SU-DHL-6 (cell line): ENCODE data around the gene FSTL4.

Experiments
- H2AFZ ChIP-seq: fragments of 200-600 bp; sonication (generic); 2 replicates; pipeline ENCODE4 v1.6.1; 2014; ENCODE audit warnings: low read depth, mild to moderate bottlenecking, moderate library complexity, mixed read lengths, antibody characterized with exemption, low read length; ENCODE audit not compliant: severe bottlenecking
- H3F3A ChIP-seq: fragments of 200-600 bp; shearing (Covaris generic); 2 replicates; pipeline ENCODE4 v1.6.0; 2016; ENCODE audit warnings: antibody characterized with exemption, mild to moderate bottlenecking; ENCODE audit not compliant: insufficient read depth
- H3K27ac ChIP-seq: fragments of 200-600 bp; sonication (generic); 2 replicates; pipeline ENCODE4 v1.5.1; 2016; ENCODE audit warnings: low read depth, mild to moderate bottlenecking, low read length, moderate library complexity, mixed read lengths
- H3K27me3 ChIP-seq: fragments of 200-600 bp; sonication (generic), shearing (Covaris generic); 2 replicates; pipeline ENCODE4 v1.6.0; 2014; ENCODE audit warnings: mild to moderate bottlenecking, low read length
- H3K36me3 ChIP-seq: fragments of 200-600 bp; sonication (generic); 2 replicates; pipeline ENCODE4 v1.6.1; 2014; ENCODE audit warnings: mild to moderate bottlenecking, low read length, mixed read lengths
- H3K4me2 ChIP-seq: fragments of 300-600, 200-600 bp; shearing (Covaris generic), sonication (generic); 2 replicates; pipeline ENCODE4 v1.6.0; 2014; ENCODE audit warnings: low read length, low read depth, mild to moderate bottlenecking; ENCODE audit not compliant: poor library complexity, severe bottlenecking
- H3K4me3 ChIP-seq: fragments of 200-600 bp; sonication (generic); 2 replicates; pipeline ENCODE4 v1.5.1; 2014; ENCODE audit warnings: antibody characterized with exemption, low read length, mild to moderate bottlenecking, mixed read lengths; ENCODE audit not compliant: insufficient read depth, poor library complexity, severe bottlenecking
- H3K79me2 ChIP-seq: fragments of 200-600 bp; sonication (generic); 2 replicates; pipeline ENCODE4 v1.6.1; 2014; ENCODE audit warnings: mild to moderate bottlenecking, low read length, moderate library complexity; ENCODE audit not compliant: insufficient read depth
- H3K9ac ChIP-seq: fragments of 200-600 bp; sonication (generic); 2 replicates; pipeline ENCODE4 v1.7.0; 2014; ENCODE audit warnings: mild to moderate bottlenecking, low read length
- H3K9me2 ChIP-seq: fragments of 200-600 bp; sonication (generic); replicated peaks from 2 replicates; pipeline ENCODE4 v1.6.1; 2014; ENCODE audit warnings: low read length; ENCODE audit not compliant: insufficient read depth
- H3K9me3 ChIP-seq: fragments of 200-600 bp; sonication (generic); 2 replicates; pipeline ENCODE4 v1.6.1; 2014; ENCODE audit warnings: low read length, mixed read lengths; ENCODE audit not compliant: insufficient read depth
- H4K20me1 ChIP-seq: fragments of 200-600 bp; sonication (generic); 2 replicates; pipeline ENCODE4 v1.6.1; 2014; ENCODE audit warnings: low read depth, mild to moderate bottlenecking, antibody characterized with exemption, low read length, moderate library complexity, mixed read lengths
- EZH2phosphoT487 ChIP-seq: fragments of 200-600 bp; sonication (generic), shearing (Covaris generic); conservative IDR thresholded peaks from 2 replicates; pipeline ENCODE4 v1.6.1; 2018; ENCODE audit warnings: mild to moderate bottlenecking, antibody characterized with exemption, low read length, moderate library complexity, mixed read lengths
- TF ChIP-seq, protein P1 (sequence below): fragments of 200-600 bp; sonication (generic); IDR thresholded peaks from one replicate; pipeline ENCODE4 v1.5.1; 2017; ENCODE audit warnings: antibody characterized with exemption, mild to moderate bottlenecking, low read length, moderate library complexity; ENCODE audit not compliant: insufficient read depth, poor library complexity, severe bottlenecking

Gene FSTL4

DNA sequence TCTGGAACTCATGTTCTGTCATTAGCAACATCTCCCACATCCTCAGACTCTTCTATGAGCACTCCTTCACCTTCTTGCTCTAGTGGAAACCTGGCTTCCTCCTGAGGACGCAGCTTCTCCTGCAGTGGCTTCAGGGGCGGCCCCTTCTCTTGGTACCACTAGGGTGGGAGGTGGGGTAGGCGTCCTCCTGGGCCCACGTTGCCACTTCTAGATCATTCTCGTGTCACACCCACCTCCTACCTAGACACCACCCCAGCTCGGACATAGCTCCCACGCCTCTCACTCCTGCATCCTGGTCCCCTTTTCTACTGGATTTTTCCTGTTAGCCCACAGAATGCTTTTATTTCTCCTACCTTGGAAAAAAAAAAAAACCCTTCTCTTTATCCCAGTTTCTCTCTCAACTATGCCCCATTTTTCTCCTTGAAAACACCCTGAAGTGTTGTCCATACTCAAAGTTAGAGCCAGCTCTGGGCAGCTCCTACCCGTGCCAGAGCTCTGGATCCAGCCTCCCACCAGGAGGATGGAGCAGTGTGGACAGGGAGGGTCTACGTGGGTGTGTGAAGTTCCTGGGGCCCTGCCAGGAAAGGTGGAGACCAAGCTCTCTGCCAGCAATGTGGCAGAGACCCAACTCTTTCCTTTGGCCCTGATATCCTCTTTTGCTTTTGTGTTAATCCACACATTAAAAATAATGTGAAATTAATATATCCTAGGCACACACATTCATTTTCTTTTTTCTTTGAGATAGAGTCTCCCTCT, 381.3 kb downstream of the FSTL4 start:
- H3K9ac ChIP-seq = no peak overlapping the region
- H3K27me3 ChIP-seq = no peaks in the 10 kb centered on the region
- no peak overlapping the region for H3K4me2 ChIP-seq
- no peak for TF ChIP-seq EZH2phosphoT487
- TF ChIP-seq, protein P1, sequence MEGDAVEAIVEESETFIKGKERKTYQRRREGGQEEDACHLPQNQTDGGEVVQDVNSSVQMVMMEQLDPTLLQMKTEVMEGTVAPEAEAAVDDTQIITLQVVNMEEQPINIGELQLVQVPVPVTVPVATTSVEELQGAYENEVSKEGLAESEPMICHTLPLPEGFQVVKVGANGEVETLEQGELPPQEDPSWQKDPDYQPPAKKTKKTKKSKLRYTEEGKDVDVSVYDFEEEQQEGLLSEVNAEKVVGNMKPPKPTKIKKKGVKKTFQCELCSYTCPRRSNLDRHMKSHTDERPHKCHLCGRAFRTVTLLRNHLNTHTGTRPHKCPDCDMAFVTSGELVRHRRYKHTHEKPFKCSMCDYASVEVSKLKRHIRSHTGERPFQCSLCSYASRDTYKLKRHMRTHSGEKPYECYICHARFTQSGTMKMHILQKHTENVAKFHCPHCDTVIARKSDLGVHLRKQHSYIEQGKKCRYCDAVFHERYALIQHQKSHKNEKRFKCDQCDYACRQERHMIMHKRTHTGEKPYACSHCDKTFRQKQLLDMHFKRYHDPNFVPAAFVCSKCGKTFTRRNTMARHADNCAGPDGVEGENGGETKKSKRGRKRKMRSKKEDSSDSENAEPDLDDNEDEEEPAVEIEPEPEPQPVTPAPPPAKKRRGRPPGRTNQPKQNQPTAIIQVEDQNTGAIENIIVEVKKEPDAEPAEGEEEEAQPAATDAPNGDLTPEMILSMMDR = no peak
- H2AFZ ChIP-seq = no peak overlapping the region
- no peaks in the 10 kb centered on the region for H3F3A ChIP-seq
- H3K4me3 ChIP-seq = no peak overlapping the region
- H3K79me2 ChIP-seq = no peaks in the 10 kb centered on the region
- H3K9me2 ChIP-seq = no peaks in the 10 kb centered on the region
- no peak overlapping the region for H3K27ac ChIP-seq
- H3K36me3 ChIP-seq = no peaks in the 10 kb centered on the region
- H4K20me1 ChIP-seq = no peaks in the 10 kb centered on the region
- no peaks in the 10 kb centered on the region for H3K9me3 ChIP-seq

DNA sequence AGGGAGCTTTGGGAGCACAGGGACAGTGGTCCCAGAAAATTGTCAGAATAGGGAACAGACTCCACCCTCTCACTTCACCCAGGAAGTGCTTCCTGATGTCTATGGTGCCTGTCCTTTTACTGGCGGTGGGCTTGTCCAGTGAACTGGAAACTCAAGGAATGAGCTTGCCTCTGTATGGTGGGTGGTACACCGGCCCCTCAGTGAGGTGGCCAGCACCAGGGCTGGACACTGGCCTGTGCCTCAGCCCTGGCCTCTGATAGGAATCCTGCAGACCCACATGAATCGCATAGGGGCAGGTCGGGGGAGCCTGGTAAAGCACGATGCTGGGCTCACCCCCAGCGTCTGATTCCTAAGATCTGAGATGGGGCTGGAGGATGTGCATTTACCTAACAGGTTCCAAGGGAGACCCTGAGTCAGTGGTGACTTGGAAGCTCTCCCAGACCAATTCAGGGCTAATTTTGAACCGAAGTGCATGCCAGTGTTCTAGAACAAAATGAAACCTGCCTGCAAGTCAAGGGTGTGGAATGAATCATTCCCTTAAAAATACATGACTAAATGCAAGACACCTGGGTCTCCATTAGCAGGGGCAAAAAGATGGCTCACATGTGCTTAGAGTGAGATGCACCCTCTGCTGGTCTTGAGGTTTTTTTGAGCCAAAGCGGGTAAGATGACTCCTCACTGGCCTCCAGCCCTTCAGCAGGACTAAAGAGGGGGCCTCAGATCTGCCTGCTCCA, 382.2 kb downstream of the FSTL4 start:
- no peak overlapping the region for H2AFZ ChIP-seq

DNA sequence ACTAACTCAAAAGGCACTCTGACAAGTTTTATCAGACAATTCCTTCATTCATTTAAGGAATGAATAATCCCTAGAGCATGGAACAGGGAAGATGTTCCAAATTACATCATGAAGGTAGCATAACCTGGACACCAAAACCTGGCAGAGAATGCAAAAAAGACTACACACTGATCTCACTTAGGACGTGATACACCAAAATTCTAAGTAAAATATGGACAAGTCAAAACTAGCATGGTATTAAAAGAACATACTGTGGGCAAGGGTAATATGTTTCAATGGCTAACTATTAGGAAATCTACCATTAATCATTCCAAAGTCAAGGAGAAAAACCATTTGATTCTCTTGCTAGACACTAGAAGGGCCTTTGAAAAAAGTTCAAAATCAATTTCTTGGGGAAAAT, 384.0 kb downstream of the FSTL4 start:
- Histone ChIP-seq H3K79me2 (no peaks in the 10 kb centered on the region), H3K9me3 (no peaks in the 10 kb centered on the region), H3K9ac (no peak overlapping the region), H3K27ac (no peak overlapping the region), H3K27me3 (no peaks in the 10 kb centered on the region), H3K4me2 (no peak overlapping the region), H3K36me3 (no peaks in the 10 kb centered on the region), H3F3A (no peaks in the 10 kb centered on the region), H4K20me1 (no peaks in the 10 kb centered on the region), H2AFZ (no peak overlapping the region), H3K9me2 (no peaks in the 10 kb centered on the region), H3K4me3 (no peak overlapping the region)
- TF ChIP-seq EZH2phosphoT487 = no peak

More for the DNA sequence above, 382.2 kb downstream of the FSTL4 start:
- Histone ChIP-seq H3K36me3 (no peaks in the 10 kb centered on the region), H3K4me3 (no peak overlapping the region), H3K9me2 (no peaks in the 10 kb centered on the region), H3K9ac (no peak overlapping the region), H4K20me1 (no peaks in the 10 kb centered on the region), H3K79me2 (no peaks in the 10 kb centered on the region), H3F3A (no peaks in the 10 kb centered on the region), H3K4me2 (no peak overlapping the region), H3K27me3 (no peaks in the 10 kb centered on the region), H3K9me3 (no peaks in the 10 kb centered on the region), H3K27ac (no peak overlapping the region)
- TF ChIP-seq, protein P1 = no peak
- no peak for TF ChIP-seq EZH2phosphoT487

DNA sequence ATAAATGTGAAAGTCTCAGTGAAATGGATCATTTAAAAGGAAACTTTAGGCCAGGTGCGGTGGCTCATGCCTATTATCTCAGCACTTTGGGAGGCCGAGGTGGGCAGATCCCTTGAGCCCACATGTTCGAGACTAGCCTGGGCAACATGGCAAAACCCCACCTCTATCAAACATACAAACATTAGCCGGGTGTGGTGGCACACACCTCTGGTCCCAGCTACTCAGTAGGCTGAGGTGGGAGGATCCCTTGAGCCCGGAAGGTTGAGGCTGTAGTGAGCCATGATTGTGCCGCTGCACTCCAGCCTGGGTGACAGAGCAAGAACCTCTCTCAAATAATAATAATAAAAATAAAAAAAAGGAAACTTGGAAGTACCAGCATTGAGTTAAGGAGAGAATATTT, 384.4 kb downstream of the FSTL4 start:
- TF ChIP-seq, protein P1 = no peak
- TF ChIP-seq EZH2phosphoT487 = no peak
- no peak overlapping the region for H3K27ac ChIP-seq
- H3K4me2 ChIP-seq = no peak overlapping the region
- no peaks in the 10 kb centered on the region for H3K27me3 ChIP-seq
- H3K9me2 ChIP-seq = no peaks in the 10 kb centered on the region
- no peak overlapping the region for H3K4me3 ChIP-seq
- H3K36me3 ChIP-seq = no peaks in the 10 kb centered on the region
- no peaks in the 10 kb centered on the region for H3K79me2 ChIP-seq
- no peak overlapping the region for H3K9ac ChIP-seq
- H2AFZ ChIP-seq = no peak overlapping the region
- H4K20me1 ChIP-seq = no peaks in the 10 kb centered on the region
- no peaks in the 10 kb centered on the region for H3F3A ChIP-seq
- no peaks in the 10 kb centered on the region for H3K9me3 ChIP-seq
